KMS-11 (cell line): ENCODE measurements around the gene TRIM50.

Experiments
- H2AFZ ChIP-seq: fragments of 200-600 bp; sonication (generic); 2 replicates; pipeline ENCODE4 v1.6.1; 2016; ENCODE audit warnings: antibody characterized with exemption, mixed run types, low read depth
- H3K27ac ChIP-seq: fragments of 200-600 bp; sonication (generic); 2 replicates; pipeline ENCODE4 v1.6.1; 2016; ENCODE audit warnings: mild to moderate bottlenecking, mixed run types
- H3K27me3 ChIP-seq: fragments of 200-600 bp; sonication (generic); 2 replicates; pipeline ENCODE4 v1.6.1; 2017; ENCODE audit warnings: mild to moderate bottlenecking, low read depth, mixed run types, moderate library complexity; ENCODE audit not compliant: insufficient read depth
- H3K36me3 ChIP-seq: fragments of 200-600 bp; sonication (generic); 2 replicates; pipeline ENCODE4 v1.6.1; 2017; ENCODE audit warnings: mild to moderate bottlenecking, mixed run types; ENCODE audit not compliant: insufficient read depth
- H3K4me1 ChIP-seq: fragments of 200-600 bp; sonication (generic); 2 replicates; pipeline ENCODE4 v1.6.1; 2016; ENCODE audit warnings: mild to moderate bottlenecking, low read depth, mixed run types; ENCODE audit not compliant: poor library complexity, severe bottlenecking
- H3K4me2 ChIP-seq: fragments of 200-600 bp; sonication (generic); 2 replicates; pipeline ENCODE4 v1.7.0; 2016; ENCODE audit warnings: mild to moderate bottlenecking, mixed run types
- H3K4me3 ChIP-seq: fragments of 200-600 bp; sonication (generic); IDR thresholded peaks from 2 replicates; pipeline ENCODE4 v1.6.1; 2017; ENCODE audit warnings: low read depth, low read length, mixed read lengths; ENCODE audit not compliant: insufficient read depth
- H3K79me2 ChIP-seq: fragments of 200-600 bp; sonication (generic); 2 replicates; pipeline ENCODE4 v1.6.1; 2016; ENCODE audit warnings: low read depth, mixed run types; ENCODE audit not compliant: insufficient read depth
- H3K9ac ChIP-seq: fragments of 200-600 bp; sonication (generic); 2 replicates; pipeline ENCODE4 v1.6.1; 2016; ENCODE audit warnings: mild to moderate bottlenecking, mixed run types
- H4K20me1 ChIP-seq: fragments of 200-600 bp; sonication (generic); 2 replicates; pipeline ENCODE4 v1.6.1; 2016; ENCODE audit warnings: mild to moderate bottlenecking, mixed run types; ENCODE audit not compliant: insufficient read depth
- CTCF ChIP-seq: fragments of 200-600 bp; sonication (generic); conservative IDR thresholded peaks from 2 replicates; pipeline ENCODE4 v1.6.1; 2017; ENCODE audit warnings: low read depth, mild to moderate bottlenecking, antibody characterized with exemption, low read length, moderate library complexity, mixed read lengths

The TRIM50 gene

GRCh38 chr7:73353243-73353642 is 25.4 kb upstream of the TRIM50 start:
- Histone ChIP-seq H3K4me2 (no peak overlapping the region), H3K4me1 (no peaks in the 10 kb centered on the region), H3K9ac (no peak overlapping the region), H3K79me2 (no peaks in the 10 kb centered on the region), H4K20me1 (no peaks in the 10 kb centered on the region), H2AFZ (no peak overlapping the region), H3K27me3 (no peaks in the 10 kb centered on the region), H3K36me3 (no peaks in the 10 kb centered on the region), H3K4me3 (no peak overlapping the region), H3K27ac (no peak overlapping the region)
- no peak for TF ChIP-seq CTCF

GRCh38 chr7:73352784-73353183 is 24.9 kb upstream of the TRIM50 start:
- Histone ChIP-seq H3K4me2 (no peak overlapping the region), H3K4me3 (no peak overlapping the region), H3K79me2 (no peaks in the 10 kb centered on the region), H3K36me3 (no peaks in the 10 kb centered on the region), H2AFZ (no peak overlapping the region), H4K20me1 (no peaks in the 10 kb centered on the region), H3K4me1 (no peaks in the 10 kb centered on the region), H3K9ac (no peak overlapping the region), H3K27ac (no peak overlapping the region), H3K27me3 (no peaks in the 10 kb centered on the region)
- no peak for TF ChIP-seq CTCF

GRCh38 chr7:73351447-73352167 is 23.7 kb upstream of the TRIM50 start:
- H3K9ac ChIP-seq: no peak overlapping the region
- no peaks in the 10 kb centered on the region for H3K36me3 ChIP-seq
- H3K4me2 ChIP-seq: no peak overlapping the region
- H4K20me1 ChIP-seq: no peaks in the 10 kb centered on the region
- H3K27me3 ChIP-seq: no peaks in the 10 kb centered on the region
- no peak for TF ChIP-seq CTCF
- no peak overlapping the region for H2AFZ ChIP-seq
- H3K4me1 ChIP-seq: no peaks in the 10 kb centered on the region
- H3K4me3 ChIP-seq: no peak overlapping the region
- no peak overlapping the region for H3K27ac ChIP-seq
- H3K79me2 ChIP-seq: no peaks in the 10 kb centered on the region

GRCh38 chr7:73350306-73351068 is 22.6 kb upstream of the TRIM50 start:
- Histone ChIP-seq H2AFZ (no peak overlapping the region), H3K79me2 (no peaks in the 10 kb centered on the region), H3K27ac (no peak overlapping the region), H3K27me3 (no peaks in the 10 kb centered on the region), H3K4me3 (no peak overlapping the region), H3K9ac (no peak overlapping the region), H4K20me1 (no peaks in the 10 kb centered on the region), H3K4me1 (no peaks in the 10 kb centered on the region), H3K36me3 (no peaks in the 10 kb centered on the region), H3K4me2 (no peak overlapping the region)
- no peak for TF ChIP-seq CTCF
